Mesenchymal stem cell (in vitro differentiated cells and primary cell): Measurements from ENCODE around the gene SKAP2.

Experiments
- DNase-seq: peaks from one replicate; pipeline ENCODE4 v3.0.0-alpha.2; 2013
- H2AFZ ChIP-seq: one replicate; pipeline ENCODE4 v1.6.1; 2013; ENCODE audit warnings: low read depth, mild to moderate bottlenecking, control low read depth, inconsistent platforms, low read length, moderate library complexity
- H2AK5ac ChIP-seq: 2 replicates; pipeline ENCODE4 v1.6.1; 2013; ENCODE audit warnings: low read length, moderate library complexity, mild to moderate bottlenecking, inconsistent platforms; ENCODE audit not compliant: severe bottlenecking
- H2BK120ac ChIP-seq: one replicate; pipeline ENCODE4 v1.6.1; 2013; ENCODE audit warnings: low read depth, mild to moderate bottlenecking, inconsistent platforms, low read length, moderate library complexity
- H2BK12ac ChIP-seq, 2 experiments: one replicate each; pipeline ENCODE4 v1.6.1; 2013; ENCODE audit warnings: inconsistent platforms in 2 of 2, low read length in 2 of 2, mild to moderate bottlenecking in 2 of 2, moderate library complexity in 2 of 2, control low read depth in 1 of 2
- H2BK15ac ChIP-seq: one replicate; pipeline ENCODE4 v1.6.1; 2013; ENCODE audit warnings: mild to moderate bottlenecking, low read depth, inconsistent platforms; ENCODE audit not compliant: poor library complexity, severe bottlenecking
- H2BK5ac ChIP-seq: 2 replicates; pipeline ENCODE4 v1.6.1; 2013; ENCODE audit warnings: low read depth, mild to moderate bottlenecking, low read length, control low read depth, inconsistent platforms; ENCODE audit not compliant: poor library complexity, severe bottlenecking
- H3K14ac ChIP-seq, 2 experiments: one replicate each; pipeline ENCODE4 v1.6.1; 2013; ENCODE audit warnings: inconsistent platforms in 2 of 2, low read length in 2 of 2, control low read depth in 1 of 2, mild to moderate bottlenecking in 1 of 2, moderate library complexity in 1 of 2
- H3K18ac ChIP-seq, 2 experiments: one replicate each; pipeline ENCODE4 v1.6.1; 2013; ENCODE audit warnings: inconsistent platforms in 2 of 2, low read length in 2 of 2, control low read depth in 1 of 2, low read depth in 1 of 2, mild to moderate bottlenecking in 1 of 2
- H3K23ac ChIP-seq, 2 experiments: one replicate each; pipeline ENCODE4 v1.6.1; 2013; ENCODE audit warnings: inconsistent platforms in 2 of 2, low read length in 2 of 2, mild to moderate bottlenecking in 2 of 2, moderate library complexity in 2 of 2, control low read depth in 1 of 2
- H3K27ac ChIP-seq: 2 replicates; pipeline ENCODE4 v1.5.1; 2013; ENCODE audit warnings: mild to moderate bottlenecking, moderate library complexity, low read length, control low read depth, inconsistent platforms; ENCODE audit not compliant: poor library complexity, severe bottlenecking
- H3K27me3 ChIP-seq, 2 experiments: 2 replicates each; pipeline versions ENCODE4 v1.6.1 to v1.7.0; 2013; ENCODE audit warnings: low read length in 2 of 2, mild to moderate bottlenecking in 2 of 2, moderate library complexity in 2 of 2, control low read depth in 1 of 2, inconsistent platforms in 1 of 2; ENCODE audit not compliant: control insufficient read depth in 1 of 2, insufficient read depth in 1 of 2
- H3K36me3 ChIP-seq, 2 experiments: 2 replicates each; pipeline versions ENCODE4 v1.6.1 to v1.7.0; 2013; ENCODE audit warnings: low read length in 2 of 2, control low read depth in 1 of 2, inconsistent platforms in 1 of 2, low read depth in 1 of 2, mild to moderate bottlenecking in 1 of 2; ENCODE audit not compliant: insufficient read depth in 2 of 2, control insufficient read depth in 1 of 2
- H3K4ac ChIP-seq, 2 experiments: one replicate each; pipeline ENCODE4 v1.6.1; 2013; ENCODE audit warnings: inconsistent platforms in 2 of 2, low read length in 2 of 2, mild to moderate bottlenecking in 2 of 2, moderate library complexity in 2 of 2, control low read depth in 1 of 2, low read depth in 1 of 2
- H3K4me1 ChIP-seq: 2 replicates; pipeline ENCODE4 v1.6.1; 2013; ENCODE audit warnings: low read depth, low read length, control low read depth; ENCODE audit not compliant: control insufficient read depth, insufficient read depth
- H3K4me2 ChIP-seq: 2 replicates; pipeline ENCODE4 v1.6.1; 2013; ENCODE audit warnings: low read length, mild to moderate bottlenecking, inconsistent platforms; ENCODE audit not compliant: poor library complexity, severe bottlenecking
- H3K4me3 ChIP-seq, 2 experiments: 2 replicates each; pipeline versions ENCODE4 v1.5.1 to v1.7.0; 2013; ENCODE audit warnings: low read length in 2 of 2, mild to moderate bottlenecking in 2 of 2, control low read depth in 1 of 2, low read depth in 1 of 2; ENCODE audit not compliant: insufficient read depth in 1 of 2
- H3K79me1 ChIP-seq: replicated peaks from 2 replicates; pipeline ENCODE4 v1.6.1; 2013; ENCODE audit warnings: mild to moderate bottlenecking, control low read depth, low read length, inconsistent platforms; ENCODE audit not compliant: poor library complexity, severe bottlenecking
- H3K9ac ChIP-seq: 2 replicates; pipeline ENCODE4 v1.7.0; 2013; ENCODE audit warnings: mild to moderate bottlenecking, low read length, moderate library complexity
- H3K9me3 ChIP-seq: 2 replicates; pipeline ENCODE4 v1.7.0; 2013; ENCODE audit warnings: mild to moderate bottlenecking, low read length; ENCODE audit not compliant: control insufficient read depth
- H4K8ac ChIP-seq: one replicate; pipeline ENCODE4 v1.6.1; 2013; ENCODE audit warnings: inconsistent platforms, mild to moderate bottlenecking, low read length, moderate library complexity
- H4K91ac ChIP-seq: one replicate; pipeline ENCODE4 v1.6.1; 2013; ENCODE audit warnings: mild to moderate bottlenecking, low read length, inconsistent platforms
- WGBS: methylation state at CpG from one replicate; pipeline ENCODE4 v1.1.7; 2013; ENCODE audit warnings: mixed read lengths; 5-methylcytosine and 5-hydroxymethylcytosine counted together

The SKAP2 gene

DNA sequence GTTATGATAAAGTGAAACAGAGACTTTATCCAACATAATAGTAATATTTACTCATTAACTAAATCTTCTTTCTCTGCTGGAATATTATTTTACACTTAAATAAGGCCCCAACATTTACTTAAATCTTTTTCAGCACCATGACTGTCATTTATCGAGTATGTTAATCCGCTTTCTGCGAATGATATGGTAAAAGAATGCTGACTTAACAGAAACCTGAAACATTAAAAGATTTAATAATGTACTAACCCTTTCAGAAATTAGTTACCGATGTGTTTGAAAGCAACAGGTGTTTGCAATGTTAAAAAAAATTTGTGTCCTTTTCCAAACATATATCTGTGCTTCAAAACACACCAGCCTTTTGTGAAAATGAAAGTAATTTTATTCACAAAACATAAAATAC is 190.5 kb downstream of the SKAP2 start:
- Histone ChIP-seq H2BK12ac (no peak overlapping the region), H2BK5ac (no peak overlapping the region), H3K9me3 (no peaks in the 10 kb centered on the region), H3K4me2 (no peak overlapping the region), H2AK5ac (no peak overlapping the region), H4K8ac (no peak overlapping the region), H3K14ac (no peak overlapping the region), H3K9ac (no peak overlapping the region), H2AFZ (no peak overlapping the region), H4K91ac (no peak overlapping the region), H3K4ac (no peak overlapping the region), H3K23ac (no peak overlapping the region), H2BK120ac (no peak overlapping the region), H3K4me1 (no peaks in the 10 kb centered on the region), H3K27ac (no peak overlapping the region), H3K4me3 (no peak overlapping the region), H3K27me3 (no peaks in the 10 kb centered on the region), H3K79me1 (no peaks in the 10 kb centered on the region), H2BK15ac (no peak overlapping the region), H3K18ac (no peak overlapping the region), H3K36me3 (peaks cover 0 to 2% of the 10 kb centered on the region in 2 experiments)
- WGBS, result 89% methylated on average over 3 of the region's 4 CpGs
- no peak for DNase-seq

DNA sequence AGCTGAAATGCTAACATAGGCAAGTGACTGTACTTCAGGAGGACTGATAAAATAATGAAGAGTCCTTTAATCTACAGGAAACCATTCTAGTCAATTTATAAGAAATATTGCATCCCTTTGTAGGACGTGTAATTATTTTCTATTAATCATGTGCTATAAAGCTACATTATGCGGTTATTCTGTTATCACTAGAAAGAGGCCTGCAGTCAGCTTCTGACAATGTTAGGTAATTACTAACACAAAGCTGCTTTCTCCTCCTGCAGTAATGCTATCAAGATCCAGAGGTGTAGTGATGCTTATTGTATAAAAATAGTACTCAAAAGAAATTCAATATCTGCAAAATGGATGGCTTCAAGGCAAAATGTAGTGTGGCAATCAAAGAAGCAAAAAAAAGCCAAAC is 191.1 kb downstream of the SKAP2 start:
- no peaks in the 10 kb centered on the region for H3K27me3 ChIP-seq

DNA sequence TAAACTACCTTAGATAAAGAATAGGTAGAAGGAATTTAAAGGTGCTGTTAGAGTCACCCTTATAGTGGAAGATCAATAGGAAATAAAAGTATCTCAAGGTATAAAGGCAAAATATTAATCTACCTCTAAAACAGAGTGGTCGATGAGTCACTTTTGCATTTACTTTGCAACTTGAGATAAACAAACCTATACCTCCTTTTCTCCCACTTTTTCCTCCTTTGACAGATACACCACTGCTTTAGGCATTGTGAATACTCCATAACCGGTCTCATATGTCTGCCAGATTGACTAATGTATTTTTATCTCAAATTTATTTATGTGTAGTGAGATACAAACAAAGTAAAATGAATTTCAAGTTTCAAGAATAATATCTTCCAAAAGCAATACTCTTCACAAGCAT is 193.5 kb downstream of the SKAP2 start:
- no peak overlapping the region for H2AK5ac ChIP-seq
- no peak overlapping the region for H2BK12ac ChIP-seq
- no peak overlapping the region for H2BK15ac ChIP-seq
- no peak overlapping the region for H2BK120ac ChIP-seq
- H3K14ac ChIP-seq, result no peak overlapping the region
- WGBS, result 86% methylated on average over 1 of the region's 2 CpGs
- no peak overlapping the region for H3K4ac ChIP-seq
- H3K4me3 ChIP-seq, result no peak overlapping the region
- H3K4me1 ChIP-seq, result no peaks in the 10 kb centered on the region
- no peaks in the 10 kb centered on the region for H3K9me3 ChIP-seq
- no peak overlapping the region for H2AFZ ChIP-seq
- no peak overlapping the region for H3K4me2 ChIP-seq
- H3K36me3 ChIP-seq, result no peaks in the 10 kb centered on the region
- H3K9ac ChIP-seq, result no peak overlapping the region
- H3K27me3 ChIP-seq, result no peaks in the 10 kb centered on the region
- H3K79me1 ChIP-seq, result no peaks in the 10 kb centered on the region
- no peak overlapping the region for H2BK5ac ChIP-seq
- H3K23ac ChIP-seq, result no peak overlapping the region
- no peak overlapping the region for H4K91ac ChIP-seq
- H4K8ac ChIP-seq, result no peak overlapping the region
- no peak overlapping the region for H3K27ac ChIP-seq
- DNase-seq, result no peak
- no peak overlapping the region for H3K18ac ChIP-seq

More for the DNA sequence above, 191.1 kb downstream of the SKAP2 start:
- Histone ChIP-seq H3K4ac (no peak overlapping the region), H3K14ac (no peak overlapping the region), H2AFZ (no peak overlapping the region), H3K9ac (no peak overlapping the region), H3K36me3 (peaks cover 0 to 2% of the 10 kb centered on the region in 2 experiments), H3K18ac (no peak overlapping the region), H2BK5ac (no peak overlapping the region), H3K9me3 (no peaks in the 10 kb centered on the region), H3K27ac (no peak overlapping the region), H3K79me1 (no peaks in the 10 kb centered on the region), H3K4me2 (no peak overlapping the region), H2BK15ac (no peak overlapping the region), H4K8ac (no peak overlapping the region), H3K4me1 (no peaks in the 10 kb centered on the region), H2BK120ac (no peak overlapping the region), H4K91ac (no peak overlapping the region), H2BK12ac (no peak overlapping the region), H3K23ac (no peak overlapping the region), H3K4me3 (no peak overlapping the region), H2AK5ac (no peak overlapping the region)
- WGBS, result no CpG with 5 or more reads among the region's 2 CpGs
- DNase-seq, result no peak

DNA sequence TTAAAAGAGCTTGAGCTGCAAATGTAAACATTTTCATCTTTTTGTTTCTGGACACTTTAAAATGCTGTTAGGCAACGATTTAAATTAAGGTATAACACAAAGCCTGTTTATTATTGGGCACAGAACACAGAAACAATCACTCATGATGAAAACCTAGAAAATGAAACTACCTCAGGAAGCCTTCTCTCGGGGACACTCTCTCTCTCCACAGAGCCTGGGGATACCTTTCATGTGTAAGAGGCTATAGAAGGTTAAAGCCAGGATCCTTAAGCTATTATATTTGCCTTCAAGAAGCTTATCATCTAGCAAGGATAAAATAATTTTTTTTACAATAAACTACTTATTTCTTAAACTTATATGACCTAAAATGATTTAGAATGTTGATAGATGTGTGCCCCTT is 194.1 kb downstream of the SKAP2 start:
- no peak overlapping the region for H3K9ac ChIP-seq
- H2BK5ac ChIP-seq, result no peak overlapping the region
- no peak overlapping the region for H3K4me3 ChIP-seq
- WGBS, result 78% methylated on average over 1 of the region's 2 CpGs
- no peak overlapping the region for H2AFZ ChIP-seq
- H3K4ac ChIP-seq, result no peak overlapping the region
- no peak overlapping the region for H2BK15ac ChIP-seq
- H3K4me1 ChIP-seq, result no peaks in the 10 kb centered on the region
- H2BK12ac ChIP-seq, result no peak overlapping the region
- H3K18ac ChIP-seq, result no peak overlapping the region
- H3K79me1 ChIP-seq, result no peaks in the 10 kb centered on the region
- H2AK5ac ChIP-seq, result no peak overlapping the region
- no peak for DNase-seq
- no peaks in the 10 kb centered on the region for H3K9me3 ChIP-seq
- no peak overlapping the region for H3K14ac ChIP-seq
- no peak overlapping the region for H3K27ac ChIP-seq
- H3K23ac ChIP-seq, result no peak overlapping the region
- no peak overlapping the region for H4K8ac ChIP-seq
- H3K27me3 ChIP-seq, result no peaks in the 10 kb centered on the region
- no peak overlapping the region for H4K91ac ChIP-seq
- H3K4me2 ChIP-seq, result no peak overlapping the region
- no peak overlapping the region for H2BK120ac ChIP-seq
- no peaks in the 10 kb centered on the region for H3K36me3 ChIP-seq
